Upper lobe of right lung (tissue), 1 donor: Measurements from ENCODE around the gene GH2. TPM values are rescaled to one million over a fixed set of nuclear protein-coding genes. Genes with fewer than 3 reads are reported as not detected.
"Not testable (repeated sequence)": the region's sequence is repeated elsewhere in the genome, so short reads cannot be mapped to it uniquely, and the experiment has no call there.

Source experiments
- ATAC-seq: fragments of 200-7000 bp; cut with Tn5 transposase; one replicate; pipeline ENCODE4 v1.9.1; 2020; ENCODE audit warnings: mild to moderate bottlenecking, moderate library complexity
- DNase-seq: peaks from one replicate; pipeline ENCODE4 v3.0.0-alpha.2; 2020
- H3K27ac ChIP-seq: fragments of 200-600 bp; one replicate; pipeline ENCODE4 v1.8.0; 2022
- H3K27me3 ChIP-seq: fragments of 200-600 bp; one replicate; pipeline ENCODE4 v1.8.0; 2022; ENCODE audit warnings: mild to moderate bottlenecking
- H3K36me3 ChIP-seq: fragments of 200-600 bp; one replicate; pipeline ENCODE4 v1.8.0; 2022
- H3K4me1 ChIP-seq: fragments of 200-600 bp; one replicate; pipeline ENCODE4 v1.8.0; 2022
- H3K4me3 ChIP-seq: fragments of 200-600 bp; one replicate; pipeline ENCODE4 v1.8.0; 2022; ENCODE audit warnings: mild to moderate bottlenecking
- H3K9me3 ChIP-seq: fragments of 200-600 bp; one replicate; pipeline ENCODE4 v1.8.0; 2022
- CTCF ChIP-seq: fragments of 200-600 bp; IDR thresholded peaks from one replicate; pipeline ENCODE4 v1.8.0; 2022; ENCODE audit warnings: antibody characterized with exemption
- intact Hi-C: fragments of 100-400 bp; cut with DNase I; formaldehyde crosslinking; loops from one replicate; pipeline ENCODE4 v1.11.0; 2022
- total RNA-seq: library from RNA; stranded (reverse); fragmentation: NEBNext Ultra II Directional; extraction: Animal tissue kit (Norgen Biotek cat#: 25700); gene quantifications from one replicate; pipeline ENCODE4 v1.2.1, GENCODE V29; 2021
- donor health status: DM: no; HTN: yes; CAD: no; lungs with severe emphysema.

The GH2 gene
- total RNA-seq, 1 donor from 2014 or later = not detected

GRCh38 chr17:63911657-63912100 lies 29.9 kb upstream of the GH2 start:
- DNase-seq (peak; percentile 51), ATAC-seq (peak; percentile 75)
- no peaks in the 10 kb centered on the region for H3K4me1 ChIP-seq
- H3K9me3 ChIP-seq = no peaks in the 10 kb centered on the region
- H3K27ac ChIP-seq = no peak overlapping the region
- intact Hi-C loops = loop anchor here (10.0 kb wide), 2 partner anchors 113 to 223 kb away; partner anchors contain the start of genes ERN1 and ICAM2
- H3K4me3 ChIP-seq = no peak overlapping the region
- peak; percentile 80 for TF ChIP-seq CTCF
- H3K36me3 ChIP-seq = no peaks in the 10 kb centered on the region
- no peaks in the 10 kb centered on the region for H3K27me3 ChIP-seq

- Histone ChIP-seq H3K9me3 (no peaks in the 10 kb centered on the region), H3K27me3 (no peaks in the 10 kb centered on the region), H3K4me1 (no peaks in the 10 kb centered on the region), H3K4me3 (no peak within 1 kb of the TSS), H3K36me3 (no peaks in the 10 kb centered on the region), H3K27ac (no peak within 1 kb of the TSS)
- no peak for TF ChIP-seq CTCF
- no peak for ATAC-seq
- DNase-seq = peak; percentile 57
- intact Hi-C loops = loop anchor here (10.0 kb wide), 2 partner anchors 114 to 224 kb away; partner anchors contain the start of genes ERN1 and ICAM2
Observed at GRCh38 chr17:63911041-63911635, 29.4 kb upstream of the GH2 start, which contains the start of gene CSHL1. Gene CSHL1, minus strand, starts transcription at chr17:63911258. Its CDS starts 62 bp downstream, at chr17:63911196.

DNA sequence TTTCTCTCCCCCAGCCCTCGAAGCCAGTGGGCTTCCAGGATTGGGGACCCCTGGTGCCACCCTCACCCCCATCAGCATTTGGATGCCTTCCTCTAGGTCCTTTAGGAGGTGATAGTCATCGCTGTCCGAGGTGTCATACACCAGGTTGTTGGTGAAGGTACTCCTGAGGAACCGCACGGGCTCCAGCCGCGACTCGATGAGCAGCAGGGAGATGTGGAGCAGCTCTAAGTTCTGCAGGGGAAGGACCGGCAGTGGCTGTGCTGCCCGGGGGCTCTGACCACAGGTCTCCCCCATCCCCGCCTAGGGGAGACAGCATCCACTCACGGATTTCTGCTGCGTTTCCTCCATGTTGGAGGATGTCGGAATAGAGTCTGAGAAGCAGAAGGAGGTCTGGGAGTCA lies 28.4 kb upstream of the GH2 start:
- Histone ChIP-seq H3K4me3 (no peak overlapping the region), H3K9me3 (no peaks in the 10 kb centered on the region), H3K4me1 (no peaks in the 10 kb centered on the region), H3K27me3 (no peaks in the 10 kb centered on the region), H3K27ac (no peak overlapping the region), H3K36me3 (no peaks in the 10 kb centered on the region)
- no peak for ATAC-seq
- peak; percentile 46 for DNase-seq
- TF ChIP-seq CTCF = no peak
- intact Hi-C loops = loop anchor here (10.0 kb wide), 2 partner anchors 115 to 225 kb away; partner anchors contain the start of genes ERN1 and ICAM2

GRCh38 chr17:63909586-63909985 lies 27.8 kb upstream of the GH2 start:
- H3K4me1 ChIP-seq, H3K27ac ChIP-seq, H3K36me3 ChIP-seq, intact Hi-C loops, H3K4me3 ChIP-seq, ATAC-seq, H3K9me3 ChIP-seq, H3K27me3 ChIP-seq: not testable (repeated sequence)
- peak; percentile 8 for DNase-seq

- peak; percentile 18 for DNase-seq
- H3K4me1 ChIP-seq, H3K27ac ChIP-seq, H3K9me3 ChIP-seq, H3K27me3 ChIP-seq, H3K4me3 ChIP-seq, H3K36me3 ChIP-seq, intact Hi-C loops: not testable (repeated sequence)
- TF ChIP-seq CTCF = peak; percentile 14
- ATAC-seq = peak; percentile 70
Observed at GRCh38 chr17:63907161-63907778, 25.5 kb upstream of the GH2 start.

DNA sequence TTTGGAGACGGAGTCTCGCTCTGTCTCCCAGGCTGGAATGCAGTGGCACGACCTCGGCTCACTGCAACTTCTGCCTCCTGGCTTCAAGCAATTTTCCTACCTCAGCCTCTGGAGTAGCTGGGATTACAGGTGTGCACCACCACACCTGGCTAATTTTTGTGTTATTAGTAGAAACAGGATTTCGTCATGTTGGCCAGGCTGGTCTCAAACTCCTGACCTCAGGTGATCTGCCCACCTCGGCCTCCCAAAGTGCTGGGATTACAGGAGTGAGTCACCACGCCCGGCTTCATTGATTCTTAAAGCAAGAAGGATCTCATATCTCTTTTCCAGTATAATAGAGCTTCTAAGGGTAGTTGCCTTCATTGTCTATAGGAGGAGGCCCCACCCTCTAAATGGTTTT lies 23.1 kb upstream of the GH2 start:
- H3K27me3 ChIP-seq, H3K4me1 ChIP-seq, intact Hi-C loops, H3K36me3 ChIP-seq, H3K27ac ChIP-seq, ATAC-seq, H3K9me3 ChIP-seq, H3K4me3 ChIP-seq: not testable (repeated sequence)
- peak; percentile 1 for DNase-seq
